CD1c-positive myeloid dendritic cell (primary cell): ENCODE results near the gene ZMIZ1.

ENCODE experiments used
- DNase-seq: peaks from one replicate; pipeline ENCODE4 v3.0.0-alpha.2; 2016; ENCODE audit errors: extremely low spot score

Gene ZMIZ1

GRCh38 chr10:79246209-79246581 lies 177.4 kb downstream of the ZMIZ1 start:
- DNase-seq: peak; percentile 74

GRCh38 chr10:79246606-79247275 lies 178.0 kb downstream of the ZMIZ1 start:
- no peak for DNase-seq

GRCh38 chr10:79247373-79248137 lies 178.8 kb downstream of the ZMIZ1 start:
- DNase-seq: peak; percentile 42

- DNase-seq: peak; percentile 87
These were observed 179.8 kb downstream of the ZMIZ1 start for GRCh38 chr10:79248341-79249185.

GRCh38 chr10:79249186-79250121 lies 180.7 kb downstream of the ZMIZ1 start:
- peak; percentile 57 for DNase-seq

GRCh38 chr10:79250259-79250658 lies 181.5 kb downstream of the ZMIZ1 start:
- peak; percentile 94 for DNase-seq

GRCh38 chr10:79252450-79252849 lies 183.7 kb downstream of the ZMIZ1 start:
- DNase-seq: no peak

- DNase-seq: no peak
These were observed 184.2 kb downstream of the ZMIZ1 start for GRCh38 chr10:79252971-79253370.

- DNase-seq: no peak
These were observed 184.9 kb downstream of the ZMIZ1 start for GRCh38 chr10:79253704-79254103.

GRCh38 chr10:79254333-79255006 lies 185.7 kb downstream of the ZMIZ1 start:
- no peak for DNase-seq

GRCh38 chr10:79255007-79255507 lies 186.3 kb downstream of the ZMIZ1 start:
- DNase-seq: no peak

GRCh38 chr10:79256264-79256806 lies 187.6 kb downstream of the ZMIZ1 start:
- DNase-seq: no peak

- DNase-seq: no peak
These were observed 190.1 kb downstream of the ZMIZ1 start for GRCh38 chr10:79258894-79259293.

- DNase-seq: no peak
These were observed 191.1 kb downstream of the ZMIZ1 start for GRCh38 chr10:79259834-79260233.

- no peak for DNase-seq
These were observed 192.3 kb downstream of the ZMIZ1 start for GRCh38 chr10:79260811-79261740.

GRCh38 chr10:79262131-79262530 lies 193.4 kb downstream of the ZMIZ1 start:
- DNase-seq: no peak

GRCh38 chr10:79262959-79263746 lies 194.4 kb downstream of the ZMIZ1 start:
- DNase-seq: peak; percentile 32

GRCh38 chr10:79263939-79264338 lies 195.2 kb downstream of the ZMIZ1 start:
- DNase-seq: no peak
